Sigmoid colon (tissue), 3 donors: ENCODE measurements around the gene MISP3.

Experiments used
- CTCF ChIP-seq, 4 experiments: fragments of 450-650 bp in 3 of 4; fragments of 200-600 bp in 1 of 4; IDR thresholded peaks; one replicate each; pipeline ENCODE4 v1.5.1; 2016 to 2019; ENCODE audit warnings: antibody characterized with exemption in 4 of 4, mild to moderate bottlenecking in 3 of 4, moderate library complexity in 2 of 4
- POLR2A ChIP-seq, 2 donors: fragments of 450-650 bp; IDR thresholded peaks; one replicate each; pipeline ENCODE4 v1.6.1; 2016; ENCODE audit warnings: antibody characterized with exemption in 2 of 2, mild to moderate bottlenecking in 2 of 2, moderate library complexity in 2 of 2

DNA sequence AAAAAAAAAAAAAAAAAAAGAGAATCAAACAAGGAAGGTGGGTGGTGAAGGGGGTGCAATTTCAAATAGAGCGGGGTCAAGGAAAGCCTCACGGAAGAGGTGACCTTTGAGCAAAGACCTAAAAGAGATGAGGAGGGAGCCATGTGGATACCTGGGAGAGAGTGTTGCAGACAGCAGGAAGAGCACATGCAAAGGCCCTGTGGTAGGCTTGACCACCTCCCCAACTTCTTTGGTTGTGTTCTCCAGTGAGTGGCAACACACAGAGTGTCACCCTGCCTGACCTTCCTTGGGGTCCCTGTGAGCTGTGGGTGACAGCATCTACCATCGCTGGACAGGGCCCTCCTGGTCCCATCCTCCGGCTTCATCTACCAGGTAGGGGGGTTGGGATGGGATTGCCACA is 22.1 kb upstream of the MISP3 start:
- TF ChIP-seq POLR2A (IDR thresholded peaks at IDR 0.05) (no peak), CTCF (IDR thresholded peaks at IDR 0.05) (no peak)
